H1 (cell line): Measurements from ENCODE around the gene MTMR6. TPM values are rescaled to one million over a fixed set of nuclear protein-coding genes. Genes with fewer than 3 reads are reported as not detected.

Source experiments
- CTCF ChIA-PET: fragments of 300-600 bp; sonication (Branson Sonifier 250); formaldehyde crosslinking; loops from one replicate; lab custom pipeline; 2021; ENCODE audit not compliant: partially characterized antibody; lab: Charles Lee
- POLR2A ChIA-PET: fragments of 300-600 bp; sonication (Branson Sonifier 250); formaldehyde crosslinking; loops from one replicate; lab custom pipeline; 2021; ENCODE audit warnings: inconsistent platforms; ENCODE audit not compliant: partially characterized antibody; lab: Charles Lee
- DNase-seq, 2 experiments: peaks; one replicate each; pipeline versions ENCODE4 v3.0.0 to v3.0.0-alpha.2; 2010 to 2022; ENCODE audit warnings: low spot score in 2 of 2, low read depth in 1 of 2, mixed read lengths in 1 of 2
- FAIRE-seq: peaks from 2 replicates; lab custom pipeline; 2011; peaks lifted over from hg19 to GRCh38; lab: Jason Lieb, UNC
- H2AFZ ChIP-seq: 2 replicates; pipeline ENCODE4 v1.8.1; 2012; ENCODE audit warnings: low read length, inconsistent platforms
- H2AK5ac ChIP-seq: 2 replicates; pipeline ENCODE4 v1.6.1; 2013; ENCODE audit warnings: low read depth, low read length
- H2BK120ac ChIP-seq: replicated peaks from 2 replicates; pipeline ENCODE3; 2013; ENCODE audit warnings: low read depth, low read length, inconsistent platforms
- H2BK12ac ChIP-seq: 2 replicates; pipeline ENCODE4 v1.6.1; 2013; ENCODE audit warnings: low read depth, low read length
- H2BK15ac ChIP-seq: 2 replicates; pipeline ENCODE4 v1.6.1; 2013; ENCODE audit warnings: low read length
- H2BK20ac ChIP-seq: 2 replicates; pipeline ENCODE4 v1.6.1; 2013; ENCODE audit warnings: low read length
- H2BK5ac ChIP-seq: 2 replicates; pipeline ENCODE4 v1.6.1; 2013; ENCODE audit warnings: low read depth, low read length
- H3K14ac ChIP-seq: 2 replicates; pipeline ENCODE4 v1.6.1; 2013; ENCODE audit warnings: inconsistent platforms; ENCODE audit not compliant: insufficient read length
- H3K18ac ChIP-seq: 2 replicates; pipeline ENCODE4 v1.6.1; 2013; ENCODE audit warnings: low read length; ENCODE audit errors: extremely low read depth
- H3K23ac ChIP-seq: 2 replicates; pipeline ENCODE4 v1.6.1; 2013; ENCODE audit warnings: inconsistent platforms; ENCODE audit not compliant: insufficient read length
- H3K23me2 ChIP-seq: 2 replicates; pipeline ENCODE4 v1.6.1; 2013; ENCODE audit warnings: low read depth, low read length
- H3K27ac ChIP-seq: 2 replicates; pipeline ENCODE4 v1.6.1; 2011; ENCODE audit warnings: low read depth, low read length, inconsistent platforms
- H3K27me3 ChIP-seq, 4 experiments: replicated peaks in 1 of 4; 1 replicate in 1 of 4; 2 replicates in 3 of 4; pipeline versions ENCODE4 v1.6.1 to v1.8.1; 2011 to 2013; ENCODE audit warnings: low read length in 3 of 4, mild to moderate bottlenecking in 3 of 4, inconsistent platforms in 2 of 4, mixed read lengths in 2 of 4, moderate library complexity in 1 of 4; ENCODE audit not compliant: control insufficient read depth in 3 of 4, insufficient read depth in 3 of 4; ENCODE audit errors: extremely low read depth in 1 of 4
- H3K36me3 ChIP-seq, 4 experiments: 2 replicates each; pipeline versions ENCODE4 v1.6.1 to v1.8.1; 2011 to 2013; ENCODE audit warnings: mild to moderate bottlenecking in 4 of 4, low read length in 3 of 4, moderate library complexity in 2 of 4, control low read depth in 1 of 4, inconsistent platforms in 1 of 4; ENCODE audit not compliant: insufficient read depth in 4 of 4, control insufficient read depth in 2 of 4
- H3K4ac ChIP-seq: replicated peaks from 2 replicates; pipeline ENCODE3; 2013; ENCODE audit warnings: low read length, low read depth, mixed read lengths, inconsistent platforms; ENCODE audit not compliant: insufficient read length
- H3K4me1 ChIP-seq, 4 experiments: replicated peaks in 1 of 4; 1 replicate in 1 of 4; 2 replicates in 3 of 4; pipeline versions ENCODE4 v1.6.1 to v1.8.1; 2011 to 2013; ENCODE audit warnings: low read length in 3 of 4, inconsistent platforms in 2 of 4, mixed read lengths in 1 of 4; ENCODE audit not compliant: insufficient read depth in 4 of 4, control insufficient read depth in 3 of 4
- H3K4me2 ChIP-seq, 2 experiments: 2 replicates each; pipeline versions ENCODE4 v1.6.1 to v1.8.1; 2011 to 2013; ENCODE audit warnings: low read depth in 2 of 2, low read length in 2 of 2, control low read depth in 1 of 2, inconsistent platforms in 1 of 2, mild to moderate bottlenecking in 1 of 2; ENCODE audit not compliant: insufficient read depth in 1 of 2
- H3K4me3 ChIP-seq, 4 experiments: fragments of 200-600, 300-600 bp in 1 of 4; sonication (generic), shearing (Covaris generic), sonication (Bioruptor Twin) in 1 of 4; 2 replicates each; pipeline versions ENCODE4 v1.5.1 to v1.8.1; 2011 to 2016; ENCODE audit warnings: low read length in 4 of 4, low read depth in 3 of 4, control low read depth in 2 of 4, inconsistent platforms in 2 of 4, mild to moderate bottlenecking in 2 of 4, mixed read lengths in 1 of 4, moderate library complexity in 1 of 4; ENCODE audit not compliant: insufficient read depth in 2 of 4; ENCODE audit errors: extremely low read depth in 1 of 4
- H3K56ac ChIP-seq: replicated peaks from 2 replicates; pipeline ENCODE3; 2013; ENCODE audit warnings: low read depth, mild to moderate bottlenecking, mixed read lengths, low read length, inconsistent platforms; ENCODE audit not compliant: insufficient read length
- H3K79me1 ChIP-seq: 2 replicates; pipeline ENCODE4 v1.6.1; 2013; ENCODE audit warnings: low read depth, low read length, control low read depth
- H3K79me2 ChIP-seq, 2 experiments: 2 replicates each; pipeline versions ENCODE4 v1.6.1 to v1.8.1; 2012 to 2013; ENCODE audit warnings: low read length in 2 of 2, mild to moderate bottlenecking in 2 of 2, inconsistent platforms in 1 of 2; ENCODE audit not compliant: insufficient read depth in 2 of 2, control insufficient read depth in 1 of 2
- H3K9ac ChIP-seq, 4 experiments: replicated peaks in 1 of 4; 1 replicate in 1 of 4; 2 replicates in 3 of 4; pipeline versions ENCODE4 v1.6.1 to v1.8.1; 2011 to 2013; ENCODE audit warnings: low read depth in 3 of 4, low read length in 3 of 4, control low read depth in 2 of 4, mild to moderate bottlenecking in 2 of 4, moderate library complexity in 2 of 4, inconsistent platforms in 1 of 4; ENCODE audit errors: extremely low read depth in 1 of 4
- H3K9me3 ChIP-seq, 2 experiments: 2 replicates each; pipeline versions ENCODE4 v1.6.1 to v1.8.1; 2012 to 2013; ENCODE audit warnings: mild to moderate bottlenecking in 2 of 2, moderate library complexity in 2 of 2, control low read depth in 1 of 2, inconsistent platforms in 1 of 2, low read depth in 1 of 2, low read length in 1 of 2, mixed read lengths in 1 of 2; ENCODE audit not compliant: insufficient read depth in 2 of 2
- H4K20me1 ChIP-seq, 2 experiments: replicated peaks in 1 of 2; 2 replicates each; pipeline versions ENCODE3 to v1.8.1; 2011 to 2013; ENCODE audit warnings: inconsistent platforms in 2 of 2, low read length in 2 of 2, mild to moderate bottlenecking in 1 of 2; ENCODE audit not compliant: insufficient read depth in 2 of 2, control insufficient read depth in 1 of 2
- H4K5ac ChIP-seq: 2 replicates; pipeline ENCODE4 v1.6.1; 2013; ENCODE audit warnings: low read length, low read depth, mixed read lengths, inconsistent platforms; ENCODE audit not compliant: insufficient read length
- H4K8ac ChIP-seq: 2 replicates; pipeline ENCODE4 v1.8.0; 2013; ENCODE audit warnings: mild to moderate bottlenecking, moderate library complexity, low read length, inconsistent platforms; ENCODE audit not compliant: insufficient read depth; ENCODE audit errors: extremely low read depth
- H4K91ac ChIP-seq: replicated peaks from 2 replicates; pipeline ENCODE3; 2013; ENCODE audit warnings: low read length, mixed read lengths, inconsistent platforms; ENCODE audit not compliant: insufficient read length
- RAD21 ChIP-seq, 2 experiments: IDR thresholded peaks in 1 of 2; conservative IDR thresholded peaks in 1 of 2; 2 replicates each; pipeline ENCODE4 v1.6.1; 2011; ENCODE audit warnings: low read depth in 2 of 2, low read length in 2 of 2, improper control_type of control experiment in 1 of 2, inconsistent platforms in 1 of 2, mild to moderate bottlenecking in 1 of 2, moderate library complexity in 1 of 2
- TCF12 ChIP-seq: IDR thresholded peaks from 2 replicates; pipeline ENCODE4 v1.6.1; 2011; ENCODE audit warnings: low read depth, mild to moderate bottlenecking, low read length
- WGBS, 2 experiments: shearing (Covaris generic) in 1 of 2; methylation state at CpG; one replicate each; pipeline versions ENCODE4 v1.1.6 to v1.1.7; 2013 to 2015; ENCODE audit warnings: low lambda C conversion rate in 2 of 2, mixed read lengths in 2 of 2, inconsistent platforms in 1 of 2, low coverage in 1 of 2, missing lambda C conversion rate in 1 of 2; ENCODE audit not compliant: insufficient replicate concordance in 2 of 2, insufficient coverage in 1 of 2, insufficient read length in 1 of 2; ENCODE audit errors: extremely low coverage in 1 of 2, missing lambda C conversion rate in 1 of 2; 5-methylcytosine and 5-hydroxymethylcytosine counted together
- polyA plus RNA-seq, 7 experiments: library from polyadenylated mRNA; depleted of rRNA in 3 of 7; stranded (reverse) in 5 of 7; unstranded in 2 of 7; fragments of >200 nt in 5 of 7; fragments of 200-250 nt in 2 of 7; gene quantifications; 1 replicate in 5 of 7; 2 replicates in 1 of 7; 4 replicates in 1 of 7; pipeline versions ENCODE4 v1.2.1 to v1.2.3, GENCODE V29; 2011 to 2013; ENCODE audit warnings: missing spikeins in 2 of 7, mixed read lengths in 2 of 7
- total RNA-seq: library from RNA; stranded (reverse); fragmentation: NEBNext Ultra II Directional; extraction: Animal tissue kit (Norgen Biotek cat#: 25700); gene quantifications from 2 replicates; pipeline ENCODE4 v1.2.1, GENCODE V29; 2021
- TF ChIP-seq, protein P1 (sequence below), 3 experiments: IDR thresholded peaks; 1 replicate in 2 of 3; 2 replicates in 1 of 3; pipeline versions ENCODE4 v1.5.1 to v1.6.1; 2011; ENCODE audit warnings: low read length in 3 of 3, mild to moderate bottlenecking in 3 of 3, inconsistent platforms in 2 of 3, low read depth in 1 of 3, moderate library complexity in 1 of 3; ENCODE audit not compliant: insufficient read depth in 1 of 3; ENCODE audit errors: control extremely low read depth in 1 of 3

The MTMR6 gene
- total and polyA plus RNA-seq, 2 of the 8 experiments (the other 6 are each of a cell fraction or from before 2014, with no cell fraction given), result 2.1 to 8.4 TPM

DNA sequence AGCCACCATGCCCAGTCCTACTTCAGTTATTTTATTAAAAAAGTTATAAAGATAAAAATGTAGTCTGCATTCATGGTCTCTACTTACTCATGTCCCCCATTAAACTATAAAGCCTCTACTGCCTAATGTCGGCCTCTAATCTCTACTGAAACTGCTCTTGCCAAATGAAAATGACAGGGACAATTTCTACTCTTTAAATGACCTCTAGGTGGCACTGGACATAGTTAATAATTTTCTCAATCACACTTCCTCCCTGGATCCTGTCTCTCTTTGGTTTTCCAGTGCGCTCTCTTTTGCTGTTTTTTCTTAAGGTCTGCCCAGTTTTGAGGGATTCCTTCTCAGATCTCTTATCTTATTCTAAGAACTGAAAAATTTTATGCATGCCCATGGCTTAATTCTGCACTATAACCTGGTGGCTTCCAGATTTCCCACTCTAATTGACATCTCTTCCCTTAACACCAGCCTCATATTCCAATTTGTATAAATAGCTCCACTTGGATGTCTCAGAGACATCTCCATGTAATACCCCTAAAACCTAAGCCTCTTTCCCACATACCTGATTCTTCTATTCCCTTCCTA is 54.3 kb downstream of the MTMR6 start:
- Histone ChIP-seq H2BK5ac (no peak overlapping the region), H3K36me3 (no peaks in the 10 kb centered on the region), H4K5ac (no peak overlapping the region), H3K4me2 (no peak overlapping the region), H3K9ac (no peak overlapping the region), H3K23ac (no peak overlapping the region), H3K27ac (no peak overlapping the region), H4K91ac (no peak overlapping the region), H2BK12ac (no peak overlapping the region), H3K14ac (no peak overlapping the region), H2AFZ (peak overlapping the region; percentile 76; the same call in 1 of the 2 replicates), H4K8ac (no peak overlapping the region), H3K4me3 (no peak overlapping the region), H3K23me2 (no peaks in the 10 kb centered on the region), H3K79me1 (no peaks in the 10 kb centered on the region), H3K9me3 (no peaks in the 10 kb centered on the region), H3K4ac (no peak overlapping the region), H2BK15ac (no peak overlapping the region), H3K79me2 (no peaks in the 10 kb centered on the region), H3K18ac (no peak overlapping the region), H3K56ac (no peak overlapping the region), H3K4me1 (no peaks in the 10 kb centered on the region), H2BK120ac (no peak overlapping the region), H2BK20ac (no peak overlapping the region), H2AK5ac (no peak overlapping the region), H4K20me1 (no peaks in the 10 kb centered on the region), H3K27me3 (no peaks in the 10 kb centered on the region)
- POLR2A ChIA-PET, result no interaction called here
- 84% methylated on average over 2 of the region's 2 CpGs; no CpG with 5 or more reads in 1 of the 2 experiments for WGBS, 2 experiments
- no peak for DNase-seq
- CTCF ChIA-PET, result interaction anchor here (0.6 to 3.4 kb wide), 21 partner anchors 9 to 450 kb away, joined by 3 to 16 read pairs (median 4); partner anchors contain the start of gene MTMR6
- TF ChIP-seq TCF12, result no peak
- TF ChIP-seq, protein P1, sequence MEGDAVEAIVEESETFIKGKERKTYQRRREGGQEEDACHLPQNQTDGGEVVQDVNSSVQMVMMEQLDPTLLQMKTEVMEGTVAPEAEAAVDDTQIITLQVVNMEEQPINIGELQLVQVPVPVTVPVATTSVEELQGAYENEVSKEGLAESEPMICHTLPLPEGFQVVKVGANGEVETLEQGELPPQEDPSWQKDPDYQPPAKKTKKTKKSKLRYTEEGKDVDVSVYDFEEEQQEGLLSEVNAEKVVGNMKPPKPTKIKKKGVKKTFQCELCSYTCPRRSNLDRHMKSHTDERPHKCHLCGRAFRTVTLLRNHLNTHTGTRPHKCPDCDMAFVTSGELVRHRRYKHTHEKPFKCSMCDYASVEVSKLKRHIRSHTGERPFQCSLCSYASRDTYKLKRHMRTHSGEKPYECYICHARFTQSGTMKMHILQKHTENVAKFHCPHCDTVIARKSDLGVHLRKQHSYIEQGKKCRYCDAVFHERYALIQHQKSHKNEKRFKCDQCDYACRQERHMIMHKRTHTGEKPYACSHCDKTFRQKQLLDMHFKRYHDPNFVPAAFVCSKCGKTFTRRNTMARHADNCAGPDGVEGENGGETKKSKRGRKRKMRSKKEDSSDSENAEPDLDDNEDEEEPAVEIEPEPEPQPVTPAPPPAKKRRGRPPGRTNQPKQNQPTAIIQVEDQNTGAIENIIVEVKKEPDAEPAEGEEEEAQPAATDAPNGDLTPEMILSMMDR (IDR thresholded peaks at IDR 0.05; ENCODE audit: control extremely low read depth in 1 of 3, insufficient read depth in 1 of 3, low read depth in 1 of 3, low read length in 3 of 3), result peak in 2 of 3 experiments; percentile 34 to 52; a peak in 2 of 4 replicates
- peak; percentile 28 to 36; a peak in 3 of 4 replicates for TF ChIP-seq RAD21 (IDR thresholded peaks at IDR 0.05 in 1 of 2, conservative IDR thresholded peaks at IDR 0.05 in 1 of 2; ENCODE audit: low read depth in 2 of 2, low read length in 2 of 2)
- FAIRE-seq, result peak; percentile 28
